ENCODE data around the gene TOMM7. TPM values are rescaled to one million over a fixed set of nuclear protein-coding genes. Genes with fewer than 3 reads are reported as not detected.

Gene TOMM7
- total RNA-seq, 4 donors from 2014 or later: 73.2 to 217 (median 126) TPM

GRCh38 chr7:22824760-22825159 is 2.1 kb upstream of the TOMM7 start:
- H3K27ac ChIP-seq: no peak overlapping the region
- no peak for DNase-seq
- intact Hi-C loops (cut with DNase I): no loop called here
- 83 to 85% methylated on average over 2 of the region's 2 CpGs for WGBS, 2 donors
- peaks cover 5 to 30% (median 14%) of the 10 kb centered on the region in 3 donors for H3K4me1 ChIP-seq
- no peak overlapping the region for H3K4me3 ChIP-seq
- no peaks in the 10 kb centered on the region for H3K9me3 ChIP-seq
- peaks cover 0 to 12% (median 0%) of the 10 kb centered on the region in 4 donors for H3K27me3 ChIP-seq
- peaks cover 0 to 1% (median 0%) of the 10 kb centered on the region in 3 donors for H3K36me3 ChIP-seq
- TF ChIP-seq POLR2A (IDR thresholded peaks at IDR 0.05): no peak
- no peak for TF ChIP-seq CTCF (IDR thresholded peaks at IDR 0.05)

- no peak for DNase-seq
- Histone ChIP-seq H3K27ac (peak overlapping the region; percentile 80 to 91 (median 88)), H3K27me3 (peaks cover 0 to 12% (median 0%) of the 10 kb centered on the region in 4 donors), H3K9me3 (no peaks in the 10 kb centered on the region), H3K36me3 (peaks cover 0 to 8% (median 0%) of the 10 kb centered on the region in 3 donors), H3K4me1 (peaks cover 5 to 44% (median 14%) of the 10 kb centered on the region in 3 donors), H3K4me3 (peak overlapping the region; percentile 70 to 88 (median 81))
- TF ChIP-seq CTCF (IDR thresholded peaks at IDR 0.05): no peak
- no peak for TF ChIP-seq POLR2A (IDR thresholded peaks at IDR 0.05)
- 32 to 48% methylated on average over 3 of the region's 3 CpGs for WGBS, 2 donors
- intact Hi-C loops (cut with DNase I): no loop called here
Measured at GRCh38 chr7:22823142-22823497, 471 bp upstream of the TOMM7 start.

- H3K36me3 ChIP-seq: peaks cover 0 to 21% (median 0%) of the 10 kb centered on the region in 3 donors
- intact Hi-C loops (cut with DNase I): no loop called here
- no peak for DNase-seq
Measured at GRCh38 chr7:22821702-22822485, 755 bp downstream of the TOMM7 start.

GRCh38 chr7:22819476-22819875 is 3.2 kb downstream of the TOMM7 start:
- TF ChIP-seq CTCF (IDR thresholded peaks at IDR 0.05) (no peak), POLR2A (IDR thresholded peaks at IDR 0.05) (no peak)
- no peaks in the 10 kb centered on the region for H3K9me3 ChIP-seq
- H3K36me3 ChIP-seq: peaks cover 0 to 45% (median 0%) of the 10 kb centered on the region in 3 donors
- intact Hi-C loops (cut with DNase I): no loop called here
- no peak overlapping the region for H3K4me3 ChIP-seq
- no peak for DNase-seq
- H3K27me3 ChIP-seq: peaks cover 0 to 7% (median 0%) of the 10 kb centered on the region in 4 donors
- no peak overlapping the region for H3K27ac ChIP-seq
- WGBS, 2 donors: 95 to 100% methylated on average over 4 of the region's 4 CpGs
- peaks cover 5 to 45% (median 14%) of the 10 kb centered on the region in 3 donors for H3K4me1 ChIP-seq

More at GRCh38 chr7:22821702-22822485, 755 bp downstream of the TOMM7 start:
- peaks cover 0 to 12% (median 0%) of the 10 kb centered on the region in 4 donors for H3K27me3 ChIP-seq
- H3K4me1 ChIP-seq: peaks cover 5 to 45% (median 14%) of the 10 kb centered on the region in 3 donors
- H3K27ac ChIP-seq: peak overlapping the region; percentile 80 to 91 (median 88)
- no peaks in the 10 kb centered on the region for H3K9me3 ChIP-seq
- 9 to 10% methylated on average over 14 to 17 of the region's 18 CpGs for WGBS, 2 donors
- TF ChIP-seq POLR2A (IDR thresholded peaks at IDR 0.05) (no peak), CTCF (IDR thresholded peaks at IDR 0.05) (no peak)
- H3K4me3 ChIP-seq: peak overlapping the region; percentile 70 to 88 (median 81)
